DND-41 (cell line): Measurements from ENCODE around the gene KLF13.

Experiments used
- ATAC-seq: fragments of 200-7000 bp; cut with Tn5 transposase; 3 replicates; pipeline ENCODE4 v1.9.1; 2021; ENCODE audit warnings: low read depth; ENCODE audit not compliant: insufficient read depth
- DNase-seq: peaks from one replicate; pipeline ENCODE4 v3.0.0-alpha.2; 2020
- H2AFZ ChIP-seq: 2 replicates; pipeline ENCODE4 v1.6.0; 2012; ENCODE audit warnings: low read depth, low read length
- H3K27ac ChIP-seq: 2 replicates; pipeline ENCODE4 v1.5.1; 2012; ENCODE audit warnings: low read length, inconsistent platforms
- H3K27me3 ChIP-seq: fragments of 200-600 bp; sonication (generic); 2 replicates; pipeline ENCODE4 v1.6.0; 2012; ENCODE audit warnings: low read length, mild to moderate bottlenecking, inconsistent platforms; ENCODE audit not compliant: insufficient read depth, poor library complexity
- H3K36me3 ChIP-seq: 2 replicates; pipeline ENCODE4 v1.5.1; 2012; ENCODE audit warnings: low read length, inconsistent platforms; ENCODE audit not compliant: insufficient read depth
- H3K4me1 ChIP-seq: 2 replicates; pipeline ENCODE4 v1.5.1; 2012; ENCODE audit warnings: mild to moderate bottlenecking, low read length; ENCODE audit not compliant: insufficient read depth
- H3K4me2 ChIP-seq: 2 replicates; pipeline ENCODE4 v1.6.0; 2012; ENCODE audit warnings: mild to moderate bottlenecking, moderate library complexity, low read length, inconsistent platforms; ENCODE audit not compliant: insufficient read depth
- H3K4me3 ChIP-seq, 2 experiments: fragments of 200-600 bp in 1 of 2; shearing (Covaris generic) in 1 of 2; 2 replicates each; pipeline ENCODE4 v1.5.1; 2012 to 2016; ENCODE audit warnings: inconsistent platforms in 2 of 2, low read length in 2 of 2, mild to moderate bottlenecking in 2 of 2, low read depth in 1 of 2, moderate library complexity in 1 of 2
- H3K79me2 ChIP-seq: 2 replicates; pipeline ENCODE4 v1.6.0; 2012; ENCODE audit warnings: low read length, inconsistent platforms; ENCODE audit not compliant: insufficient read depth
- H3K9ac ChIP-seq: 2 replicates; pipeline ENCODE4 v1.6.0; 2012; ENCODE audit warnings: low read depth, mild to moderate bottlenecking, inconsistent platforms, low read length, moderate library complexity
- H3K9me3 ChIP-seq: 2 replicates; pipeline ENCODE4 v1.5.1; 2012; ENCODE audit warnings: low read length, moderate library complexity, mild to moderate bottlenecking, inconsistent platforms; ENCODE audit not compliant: insufficient read depth, severe bottlenecking
- H4K20me1 ChIP-seq: 2 replicates; pipeline ENCODE4 v1.6.0; 2012; ENCODE audit warnings: low read length; ENCODE audit not compliant: insufficient read depth
- EZH2 ChIP-seq: IDR thresholded peaks from 3 replicates; pipeline ENCODE4 v1.6.1; 2012; ENCODE audit warnings: borderline replicate concordance, low read depth, mild to moderate bottlenecking, moderate library complexity, low read length, inconsistent platforms; ENCODE audit not compliant: severe bottlenecking
- TF ChIP-seq, protein P1 (sequence below): IDR thresholded peaks from 2 replicates; pipeline ENCODE4 v1.5.1; 2012; ENCODE audit warnings: borderline replicate concordance, low read length, moderate library complexity, mild to moderate bottlenecking; ENCODE audit not compliant: poor library complexity, severe bottlenecking; ENCODE audit errors: extremely low read depth

The KLF13 gene

DNA sequence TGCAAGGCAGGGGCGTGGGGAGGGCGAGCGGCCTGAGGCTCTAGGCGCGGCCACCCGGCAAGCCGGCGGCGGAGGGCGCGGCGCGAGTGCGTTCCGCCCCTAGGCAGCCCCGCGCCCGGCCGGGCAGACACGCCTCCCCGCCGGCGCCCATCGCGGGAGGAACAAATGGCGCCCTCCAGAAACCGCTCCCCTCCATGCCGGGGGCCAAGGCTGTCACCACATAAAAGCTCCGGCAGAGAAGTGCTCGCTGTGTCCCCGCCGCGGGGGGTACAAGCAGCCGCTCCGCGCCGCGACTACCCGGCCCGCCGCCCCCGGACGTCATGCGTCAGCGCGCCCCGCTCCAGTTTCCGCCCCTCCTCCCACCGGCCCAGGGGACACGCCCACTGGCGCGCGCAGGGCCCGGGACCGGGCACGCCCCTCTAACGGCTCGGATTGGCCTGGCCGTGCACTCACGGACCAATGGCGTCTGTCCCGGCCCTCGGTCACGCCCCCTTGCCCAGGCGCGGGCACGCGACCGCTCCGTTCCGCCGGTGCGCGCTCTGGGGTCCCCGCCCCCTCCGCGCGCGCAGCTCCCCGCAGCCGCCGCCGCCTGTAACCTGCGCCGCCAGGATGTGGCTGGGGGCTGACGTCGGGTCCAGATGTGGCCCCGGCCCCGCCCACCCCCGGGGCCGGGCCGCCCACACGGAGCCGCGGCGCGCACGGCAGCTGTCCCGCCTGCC is at the start of gene KLF13:
Gene KLF13 (plus strand): TSS at position 680 of the 719 bp plus-strand sequence. CDS start 378 bp downstream, outside the sequence.
- peak within 1 kb of the TSS; percentile 76 for H2AFZ ChIP-seq

DNA sequence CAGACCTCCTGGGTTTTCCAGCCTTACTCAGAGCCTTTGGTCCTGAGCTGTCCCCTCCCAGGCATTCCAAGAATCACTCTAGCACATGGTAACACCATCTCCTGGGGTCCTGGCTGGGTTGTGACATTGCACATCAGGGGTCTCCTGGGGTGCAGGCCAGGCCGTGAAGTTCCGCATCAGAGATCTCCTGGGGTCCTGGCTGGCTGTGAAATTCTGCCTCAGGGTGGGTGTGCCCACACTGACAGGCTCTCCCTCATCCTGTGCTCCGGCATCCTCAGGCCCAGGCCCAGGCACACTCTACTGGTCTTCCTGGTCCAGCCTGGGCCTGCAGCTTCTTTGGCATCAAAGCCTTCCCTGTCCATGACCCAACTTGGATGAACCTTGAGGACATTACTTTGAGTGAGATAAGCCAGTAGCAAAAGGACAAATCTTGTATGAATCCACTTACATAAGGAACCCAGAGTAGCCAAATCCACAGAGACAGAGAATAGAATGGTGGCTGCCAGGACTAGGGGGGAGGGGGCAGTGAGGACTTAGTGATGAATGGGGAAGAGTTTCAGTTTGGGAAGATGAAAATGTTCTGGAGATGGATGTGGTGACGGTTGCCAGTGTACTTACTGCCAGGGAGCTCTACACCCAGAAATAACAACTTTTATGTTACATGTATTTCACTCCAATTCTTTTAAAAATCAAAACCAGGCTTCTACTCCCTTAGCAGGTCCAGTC is 49.1 kb upstream of the KLF13 start:
- no peaks in the 10 kb centered on the region for H3K79me2 ChIP-seq
- H3K9ac ChIP-seq, result no peak overlapping the region
- H3K9me3 ChIP-seq, result no peaks in the 10 kb centered on the region
- H3K4me1 ChIP-seq, result peaks cover 10% of the 10 kb centered on the region
- no peaks in the 10 kb centered on the region for H4K20me1 ChIP-seq
- TF ChIP-seq EZH2, result no peak
- TF ChIP-seq, protein P1, sequence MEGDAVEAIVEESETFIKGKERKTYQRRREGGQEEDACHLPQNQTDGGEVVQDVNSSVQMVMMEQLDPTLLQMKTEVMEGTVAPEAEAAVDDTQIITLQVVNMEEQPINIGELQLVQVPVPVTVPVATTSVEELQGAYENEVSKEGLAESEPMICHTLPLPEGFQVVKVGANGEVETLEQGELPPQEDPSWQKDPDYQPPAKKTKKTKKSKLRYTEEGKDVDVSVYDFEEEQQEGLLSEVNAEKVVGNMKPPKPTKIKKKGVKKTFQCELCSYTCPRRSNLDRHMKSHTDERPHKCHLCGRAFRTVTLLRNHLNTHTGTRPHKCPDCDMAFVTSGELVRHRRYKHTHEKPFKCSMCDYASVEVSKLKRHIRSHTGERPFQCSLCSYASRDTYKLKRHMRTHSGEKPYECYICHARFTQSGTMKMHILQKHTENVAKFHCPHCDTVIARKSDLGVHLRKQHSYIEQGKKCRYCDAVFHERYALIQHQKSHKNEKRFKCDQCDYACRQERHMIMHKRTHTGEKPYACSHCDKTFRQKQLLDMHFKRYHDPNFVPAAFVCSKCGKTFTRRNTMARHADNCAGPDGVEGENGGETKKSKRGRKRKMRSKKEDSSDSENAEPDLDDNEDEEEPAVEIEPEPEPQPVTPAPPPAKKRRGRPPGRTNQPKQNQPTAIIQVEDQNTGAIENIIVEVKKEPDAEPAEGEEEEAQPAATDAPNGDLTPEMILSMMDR, result no peak
- H3K27me3 ChIP-seq, result no peaks in the 10 kb centered on the region
- DNase-seq, result peak; percentile 1
- no peak overlapping the region for H3K4me3 ChIP-seq
- no peak overlapping the region for H3K27ac ChIP-seq
- ATAC-seq, result no peak
- H3K4me2 ChIP-seq, result no peak overlapping the region
- no peaks in the 10 kb centered on the region for H3K36me3 ChIP-seq
- H2AFZ ChIP-seq, result no peak overlapping the region

More for the DNA sequence above, at the start of gene KLF13:
- H3K36me3 ChIP-seq, result peaks cover 20% of the 10 kb centered on the region
- H3K9ac ChIP-seq, result peak within 1 kb of the TSS; percentile 91
- peak; percentile 73 for ATAC-seq
- peak within 1 kb of the TSS; percentile 81 for H3K4me2 ChIP-seq
- no peaks in the 10 kb centered on the region for H3K27me3 ChIP-seq
- H3K27ac ChIP-seq, result peak within 1 kb of the TSS; percentile 91
- H4K20me1 ChIP-seq, result peaks cover 33% of the 10 kb centered on the region
- H3K4me3 ChIP-seq, result peak within 1 kb of the TSS; percentile 47 to 72; a peak in 3 of 4 replicates
- DNase-seq, result peak; percentile 98
- peaks cover 43% of the 10 kb centered on the region for H3K79me2 ChIP-seq
- no peak for TF ChIP-seq EZH2
- TF ChIP-seq, protein P1, result no peak
- H3K9me3 ChIP-seq, result no peaks in the 10 kb centered on the region
- H3K4me1 ChIP-seq, result peaks cover 45% of the 10 kb centered on the region

DNA sequence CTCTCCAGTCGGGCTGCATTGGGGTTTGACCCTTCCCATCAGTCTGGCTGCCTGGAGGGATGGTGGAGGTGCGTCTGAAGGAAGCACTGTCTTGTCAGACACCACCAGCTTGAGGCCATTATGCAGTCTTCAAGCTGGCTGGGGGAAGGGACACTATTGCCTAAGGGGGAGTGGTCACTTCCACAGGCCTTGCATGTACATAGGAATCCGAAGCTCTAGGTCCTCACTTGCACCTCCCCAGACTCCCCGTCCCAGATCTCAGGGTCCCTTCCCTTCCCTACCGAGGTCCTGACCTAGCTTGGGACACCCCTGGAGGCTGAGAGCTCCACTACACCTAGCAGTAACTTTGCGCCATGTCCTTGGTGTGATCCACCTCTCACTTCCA is 48.6 kb upstream of the KLF13 start:
- DNase-seq (peak; percentile 1), ATAC-seq (no peak)
- no peaks in the 10 kb centered on the region for H3K36me3 ChIP-seq
- H3K27ac ChIP-seq, result no peak overlapping the region
- no peak overlapping the region for H3K4me2 ChIP-seq
- H3K27me3 ChIP-seq, result no peaks in the 10 kb centered on the region
- no peak for TF ChIP-seq EZH2
- TF ChIP-seq, protein P1, result no peak
- no peaks in the 10 kb centered on the region for H3K9me3 ChIP-seq
- no peaks in the 10 kb centered on the region for H4K20me1 ChIP-seq
- no peak overlapping the region for H3K4me3 ChIP-seq
- no peaks in the 10 kb centered on the region for H3K79me2 ChIP-seq
- peaks cover 10% of the 10 kb centered on the region for H3K4me1 ChIP-seq
- H3K9ac ChIP-seq, result no peak overlapping the region
- H2AFZ ChIP-seq, result no peak overlapping the region
